DMS53 treated with DMSO at 0.1 percent for 48 hours (cell line): ENCODE measurements around the gene MTHFSD.

ENCODE experiments used
- DNase-seq: peaks from one replicate; lab custom pipeline; 2025; ENCODE audit not compliant: unreplicated experiment; lab: John Stamatoyannopoulos, UW

Gene MTHFSD

DNA sequence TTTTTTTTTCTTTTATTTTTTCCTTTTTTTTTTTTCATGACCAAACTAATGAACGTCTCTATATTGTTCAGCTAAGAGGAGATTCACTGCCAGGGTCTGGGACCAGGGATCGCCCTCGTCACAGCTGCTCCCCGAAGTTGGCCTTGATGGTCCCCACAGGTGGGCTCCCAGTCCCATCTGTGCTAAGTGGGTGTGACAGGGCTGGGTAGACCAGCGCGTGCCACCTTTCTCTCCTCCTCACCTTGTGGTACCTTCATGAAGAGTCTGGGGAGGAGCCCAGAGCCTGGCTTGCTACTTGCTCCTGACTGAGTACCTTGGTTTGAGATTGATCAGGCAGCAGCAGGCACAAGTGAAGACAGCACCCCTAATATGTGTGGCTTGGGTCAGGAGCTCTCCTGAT lies 51.2 kb downstream of the MTHFSD start:
- no peak for DNase-seq

DNA sequence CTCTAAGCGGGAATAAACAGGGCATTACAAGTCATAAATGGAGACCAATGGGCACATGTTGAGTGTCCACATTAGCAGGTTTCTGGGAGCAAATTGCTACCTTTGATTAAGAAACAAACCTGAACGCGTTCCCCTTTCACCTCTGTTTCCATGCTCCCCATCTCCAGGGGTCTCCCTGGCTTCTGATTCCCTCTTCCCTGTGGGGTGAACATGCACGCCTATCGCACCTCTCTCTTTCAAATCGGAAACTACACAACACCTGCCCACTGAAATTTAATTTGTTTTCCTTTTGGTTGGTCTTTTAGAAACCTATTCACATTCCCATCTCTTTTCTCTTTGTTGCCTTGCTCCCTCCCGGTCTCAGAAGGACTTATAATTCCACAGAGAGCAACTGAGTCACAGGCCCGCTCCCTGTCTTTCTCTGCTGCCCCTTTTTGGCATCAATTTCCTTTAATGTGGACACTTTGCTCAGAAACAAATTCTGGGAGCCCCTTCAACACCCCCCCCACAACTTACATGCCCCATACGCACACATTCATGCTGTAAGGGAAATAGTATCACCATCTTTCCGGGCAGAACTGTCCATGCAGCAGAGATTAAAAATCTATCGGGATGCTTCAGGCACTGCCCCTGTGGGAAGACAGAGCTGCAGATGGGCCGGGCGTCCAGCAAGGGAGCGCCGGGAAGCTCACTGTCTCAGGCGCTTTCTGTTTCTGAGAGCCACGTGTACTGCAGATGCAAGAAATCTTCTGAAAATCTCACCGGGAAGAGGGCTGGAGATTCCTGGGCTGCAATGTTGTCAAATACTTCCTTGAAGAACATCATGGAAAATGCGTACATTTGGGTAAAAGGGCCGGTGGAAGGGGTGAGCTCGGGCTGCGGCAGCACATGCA lies 51.9 kb downstream of the MTHFSD start:
- DNase-seq: no peak

DNA sequence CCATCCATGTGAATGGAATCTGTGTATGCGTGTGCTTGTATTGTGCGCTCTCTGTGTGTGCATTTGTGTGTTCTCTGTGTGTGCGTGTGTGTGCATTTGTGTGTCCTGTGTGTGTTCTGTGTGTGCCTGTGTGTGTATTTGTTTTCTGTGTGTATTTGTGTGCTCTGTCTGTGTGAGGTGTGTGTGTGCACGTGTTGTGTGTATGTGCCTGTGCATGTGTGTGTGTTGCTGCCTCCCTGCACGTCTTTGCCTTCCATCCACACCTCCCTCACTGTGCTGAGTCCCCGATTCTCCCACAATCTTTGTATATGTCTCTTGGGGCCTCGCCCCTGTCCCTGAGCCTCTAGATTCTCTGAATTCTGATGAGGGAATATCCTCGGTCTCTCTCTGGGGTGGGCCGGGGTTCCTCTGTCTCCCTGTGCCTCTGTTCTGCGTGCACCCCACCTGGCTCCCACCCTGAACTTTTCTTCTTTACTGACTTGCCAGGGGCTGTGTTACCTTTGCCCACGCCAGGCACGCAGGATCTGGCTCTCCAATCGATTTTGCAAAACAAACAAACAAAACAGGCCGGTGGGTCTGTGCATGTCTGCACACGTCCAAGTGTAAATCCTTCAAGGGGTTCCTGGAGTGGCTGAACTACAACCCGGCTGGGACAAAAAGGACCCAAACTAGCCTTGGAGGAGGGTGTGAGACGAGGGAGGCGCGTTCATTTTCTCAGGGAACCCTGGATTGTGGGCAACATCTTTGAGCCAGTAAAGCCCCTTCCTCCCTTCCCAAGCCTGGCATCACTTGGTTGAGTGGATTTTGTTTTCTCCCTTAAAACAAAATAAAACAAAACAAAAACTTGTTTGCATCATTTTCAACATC lies 52.8 kb downstream of the MTHFSD start:
- DNase-seq: no peak

DNA sequence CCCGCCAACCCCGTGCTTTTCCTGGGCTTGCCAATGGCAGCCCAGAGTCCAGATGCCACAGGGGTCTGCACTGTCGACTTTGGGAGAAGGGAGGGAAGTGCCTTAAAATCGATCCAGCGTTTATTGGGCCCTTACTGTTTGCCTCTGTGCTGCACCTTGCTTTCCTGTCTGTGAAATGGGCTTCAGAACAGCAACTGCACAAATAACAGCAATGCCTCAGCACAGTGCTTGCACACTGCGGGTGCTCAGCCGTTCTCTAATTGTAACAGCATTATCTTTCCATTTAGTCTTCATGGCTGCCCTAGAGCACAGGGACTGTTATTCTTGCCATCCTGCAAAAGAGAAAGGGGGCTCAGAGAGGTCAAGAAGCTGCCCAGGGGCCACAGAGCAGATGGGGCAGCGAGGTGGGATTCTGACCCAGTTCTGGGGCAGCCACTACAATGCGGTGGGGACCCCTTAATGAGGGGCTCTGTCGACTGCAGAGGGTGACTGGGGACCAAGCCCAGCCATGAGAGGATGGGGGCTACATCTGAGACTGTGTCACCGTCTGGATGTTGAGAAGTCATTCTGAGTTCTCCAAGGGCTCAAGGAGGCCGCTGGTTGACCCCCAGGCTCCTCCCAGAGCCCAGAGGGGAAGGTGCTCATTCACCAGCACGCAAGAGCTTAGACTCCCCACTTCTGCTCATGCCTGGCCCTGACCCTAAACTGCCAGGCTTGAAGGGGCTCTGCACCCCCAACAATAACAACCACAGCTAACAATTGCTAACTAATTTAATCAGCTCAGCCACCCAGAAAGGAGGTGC lies 54.1 kb downstream of the MTHFSD start:
- DNase-seq: no peak

DNA sequence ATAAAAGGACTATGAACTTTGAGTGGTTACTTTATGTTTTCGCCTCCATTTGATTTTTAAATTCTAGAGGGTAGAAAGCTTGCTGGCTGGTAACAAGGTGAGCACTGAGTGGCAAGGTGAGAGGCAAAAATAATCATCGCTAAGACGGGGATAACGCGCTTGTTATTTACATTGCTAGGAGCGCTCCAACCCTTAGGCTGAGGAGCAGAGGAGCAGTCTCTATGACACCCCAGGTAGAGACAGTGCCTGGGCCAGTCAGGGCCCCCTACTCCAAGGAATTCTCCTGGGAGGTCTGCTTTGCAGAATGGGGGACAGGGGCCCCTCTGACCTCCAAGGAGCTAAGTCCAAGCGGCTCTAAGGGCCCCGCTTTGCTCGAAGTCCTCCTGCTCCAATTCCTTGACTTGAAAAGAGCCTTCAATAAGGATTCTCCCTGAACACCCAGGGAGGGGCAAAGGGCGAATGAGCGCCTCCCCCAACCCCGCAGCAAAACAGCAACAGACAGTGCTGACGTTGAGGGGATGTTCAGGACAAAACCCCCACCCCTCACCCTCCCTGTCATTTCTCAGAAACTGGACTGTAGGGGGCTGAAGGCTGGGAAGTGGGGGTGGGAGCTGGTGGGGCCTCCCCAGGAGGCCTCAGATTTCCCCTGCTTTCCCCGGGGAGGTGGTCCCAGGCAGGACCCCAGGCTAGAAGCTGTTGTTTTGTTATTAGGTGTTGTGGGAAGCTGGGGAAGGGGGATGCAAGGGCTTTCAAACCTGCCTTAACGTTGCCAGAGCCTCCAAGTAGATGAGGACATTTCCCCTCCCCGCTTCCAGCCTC lies 54.9 kb downstream of the MTHFSD start:
- no peak for DNase-seq

DNA sequence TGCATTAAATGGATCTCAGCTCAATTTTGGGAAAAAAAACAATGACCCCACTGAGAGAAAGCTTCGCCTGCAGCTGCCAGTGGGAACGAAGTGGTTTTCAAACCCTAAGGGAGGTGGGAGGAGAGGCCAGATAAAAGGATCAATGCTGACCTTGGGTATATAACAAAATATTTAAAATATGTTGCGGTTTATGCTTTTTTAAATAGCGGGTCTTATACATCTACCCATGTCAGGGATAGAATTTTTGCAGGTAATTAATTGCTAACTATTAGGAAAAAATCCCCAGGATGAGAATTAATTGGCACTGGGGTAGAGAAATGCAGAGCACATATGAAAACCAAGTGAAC lies 55.6 kb downstream of the MTHFSD start:
- no peak for DNase-seq

DNA sequence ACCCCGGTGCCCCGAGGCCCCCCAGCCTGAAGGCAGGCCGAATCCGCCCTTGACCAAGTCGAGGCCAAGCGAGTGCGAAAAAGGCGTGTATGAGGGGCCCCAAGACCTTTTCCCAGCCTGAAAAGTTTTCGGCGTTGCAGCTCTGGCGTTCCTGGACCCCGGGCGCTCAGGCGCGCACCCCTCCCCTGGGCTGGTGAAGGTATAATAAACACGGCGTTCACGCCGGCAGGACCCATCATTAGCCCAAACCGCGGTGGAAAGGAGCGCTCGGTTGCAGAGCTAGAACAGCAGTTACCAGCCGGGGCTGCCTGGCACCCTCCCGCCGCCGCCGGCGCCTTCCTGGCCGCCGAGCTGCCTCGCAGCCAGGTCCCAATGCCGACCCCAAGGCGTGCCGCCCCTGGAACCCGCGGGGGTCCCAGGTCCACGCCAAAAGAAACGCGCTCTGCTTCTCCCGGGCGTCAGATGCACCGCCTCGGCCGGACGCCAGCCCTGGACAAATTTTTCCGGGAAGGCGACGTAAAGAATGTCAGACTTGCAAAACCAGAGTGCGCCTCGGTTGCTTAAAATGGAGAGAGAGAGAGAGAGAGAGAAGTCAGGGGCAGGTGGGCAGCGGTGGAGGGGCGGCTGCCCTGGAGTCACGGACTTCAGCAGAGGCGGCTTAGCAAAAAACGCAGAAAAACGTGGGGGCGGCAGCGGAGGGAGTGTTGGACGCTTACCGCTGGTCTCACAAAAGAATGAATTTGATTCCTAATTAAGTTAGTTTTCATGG lies 56.2 kb downstream of the MTHFSD start:
- DNase-seq: no peak

DNA sequence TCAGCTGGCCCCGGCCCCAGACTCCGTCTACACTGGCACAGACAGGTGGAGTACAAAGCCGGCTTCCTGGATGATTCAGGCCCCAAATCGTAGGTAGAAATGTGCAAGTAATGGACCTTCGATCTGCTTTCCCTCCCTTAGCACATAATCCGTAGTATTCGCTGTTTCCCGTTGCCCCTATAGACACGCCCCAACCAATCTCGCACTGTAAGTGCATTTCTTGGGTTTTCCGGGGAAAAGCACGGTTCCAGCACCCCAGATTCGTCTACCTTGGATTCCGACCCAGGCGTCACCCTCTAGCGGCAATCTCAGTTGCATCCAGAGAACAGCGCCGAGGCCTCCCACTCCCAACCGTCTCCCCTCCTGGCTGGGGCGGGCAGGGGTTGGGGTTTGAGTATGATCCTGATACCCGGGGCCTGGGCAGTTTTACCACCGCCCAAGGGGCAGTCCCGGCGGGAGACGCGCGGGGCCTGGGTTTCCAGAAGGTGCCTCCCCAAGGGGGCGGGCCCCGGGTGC lies 56.8 kb downstream of the MTHFSD start:
- no peak for DNase-seq

DNA sequence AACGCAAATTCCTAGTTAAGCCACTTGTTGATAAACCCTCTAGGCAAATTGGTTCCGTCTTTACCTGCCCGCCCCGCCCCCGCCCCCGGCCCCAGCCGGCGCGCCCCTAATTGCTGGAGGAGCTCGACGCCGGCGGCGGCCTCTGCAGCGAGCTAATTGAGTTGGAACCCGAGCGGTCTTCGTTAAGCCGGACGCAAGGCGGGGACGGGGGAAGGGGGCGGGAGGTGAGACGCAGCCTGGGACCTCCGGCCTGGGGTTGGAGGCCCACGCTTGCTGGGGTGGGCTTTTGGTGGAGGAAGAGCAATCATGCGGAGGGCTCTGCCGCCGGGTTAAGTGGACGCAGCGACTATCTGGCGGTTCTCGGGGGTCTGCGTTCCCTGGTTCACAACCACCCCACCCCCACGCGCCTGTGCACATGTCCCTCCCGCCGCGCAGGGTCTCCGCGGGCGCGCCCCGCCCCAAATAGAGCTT lies 57.4 kb downstream of the MTHFSD start:
- DNase-seq: no peak

DNA sequence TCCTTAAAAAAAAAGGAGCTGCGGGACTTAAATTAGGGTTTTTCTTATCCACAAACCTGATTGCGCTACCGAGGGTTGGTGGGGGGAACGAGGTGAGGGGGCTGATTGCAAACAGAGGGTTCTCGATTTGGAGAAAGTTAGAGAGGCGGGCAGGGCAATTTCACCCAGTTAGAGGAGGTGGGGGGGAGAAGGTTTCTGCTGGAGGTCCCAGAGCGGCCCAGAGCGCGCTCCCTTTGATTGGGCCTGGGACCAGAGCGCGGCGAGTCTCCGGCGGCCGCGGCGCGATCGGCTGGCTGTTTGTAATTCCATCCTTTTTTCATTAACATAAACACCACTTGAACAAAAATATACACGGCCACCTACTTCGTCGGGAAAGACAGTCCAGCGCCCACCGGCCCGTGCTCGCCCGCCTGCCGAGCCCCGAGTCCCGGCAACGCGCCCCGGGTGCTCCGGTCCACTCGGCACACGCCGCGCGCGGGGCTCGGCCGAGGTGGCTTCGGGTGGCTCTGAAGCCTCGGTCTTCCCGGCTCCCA lies 58.0 kb downstream of the MTHFSD start:
- no peak for DNase-seq

DNA sequence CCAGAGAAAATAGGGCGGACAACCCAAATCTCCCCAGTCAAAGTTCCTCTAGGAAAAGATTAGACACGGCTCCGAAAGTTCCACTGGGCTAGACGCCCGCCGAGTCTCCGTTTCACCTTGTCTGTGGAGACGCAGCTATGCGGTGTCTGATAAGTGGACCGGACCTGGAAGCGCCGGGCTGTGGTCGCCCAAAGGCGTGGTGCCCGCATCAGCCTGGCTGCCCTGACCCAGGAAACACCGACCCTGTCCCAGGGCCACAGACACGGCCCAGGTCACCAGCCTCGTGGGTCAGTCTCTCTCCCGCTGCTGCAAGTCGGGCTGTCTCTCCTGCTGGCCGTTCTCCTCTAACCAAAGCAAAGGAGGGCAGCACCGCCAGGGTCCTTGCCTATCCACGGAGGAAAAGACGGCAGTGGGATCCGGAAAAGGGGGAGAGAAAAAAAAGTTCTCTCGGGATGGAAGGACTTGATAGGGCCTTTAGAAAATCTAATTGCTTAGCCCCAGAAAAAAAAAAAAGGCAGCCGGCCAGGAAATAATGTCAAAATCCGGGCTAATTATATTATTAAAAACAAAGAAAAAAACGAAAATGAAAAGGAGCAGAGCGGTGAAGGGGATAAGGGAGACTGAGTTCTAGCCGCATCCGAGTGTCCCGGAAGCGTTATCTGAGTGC lies 58.6 kb downstream of the MTHFSD start:
- DNase-seq: no peak

DNA sequence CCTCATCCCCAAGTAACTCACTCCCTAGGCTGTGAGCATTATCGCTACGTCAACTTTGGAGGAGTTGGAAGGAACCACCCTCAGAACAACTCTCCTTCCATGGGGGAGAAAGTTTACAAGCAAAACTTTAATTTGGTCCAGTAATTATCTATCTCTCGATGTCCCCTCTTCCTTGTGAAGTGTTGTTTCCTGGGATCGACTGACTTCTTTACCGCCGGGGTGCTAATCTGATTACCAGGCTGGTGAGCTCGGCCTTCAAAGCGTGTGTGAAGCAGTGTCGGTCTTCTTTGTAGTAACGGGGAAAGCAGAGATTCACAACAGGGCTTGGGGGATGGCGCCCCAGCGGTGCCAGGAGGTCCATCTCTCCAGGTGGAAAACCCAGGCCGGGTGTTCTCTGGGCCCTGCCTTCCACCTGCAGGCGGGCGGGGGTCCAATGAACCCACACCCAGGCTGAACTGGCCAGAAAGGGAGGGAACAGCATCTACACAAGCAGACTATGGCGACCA lies 59.2 kb downstream of the MTHFSD start:
- DNase-seq: no peak

DNA sequence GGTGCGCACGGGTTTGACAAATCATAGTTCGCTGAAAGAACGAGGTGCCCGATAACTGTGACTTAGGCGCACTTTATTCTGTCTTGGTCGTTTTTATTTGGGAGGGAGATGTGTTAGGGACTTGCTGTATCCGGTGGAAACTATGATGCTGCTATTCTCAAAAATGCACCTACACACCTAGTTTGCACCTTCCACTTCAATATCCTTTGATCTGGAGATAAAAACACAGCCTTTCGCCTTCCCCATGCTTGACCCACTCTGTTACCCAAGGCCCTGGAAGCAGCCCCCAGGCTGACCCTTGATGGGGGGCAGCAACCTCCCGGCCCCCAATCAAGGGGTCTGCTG lies 59.7 kb downstream of the MTHFSD start:
- DNase-seq: no peak

DNA sequence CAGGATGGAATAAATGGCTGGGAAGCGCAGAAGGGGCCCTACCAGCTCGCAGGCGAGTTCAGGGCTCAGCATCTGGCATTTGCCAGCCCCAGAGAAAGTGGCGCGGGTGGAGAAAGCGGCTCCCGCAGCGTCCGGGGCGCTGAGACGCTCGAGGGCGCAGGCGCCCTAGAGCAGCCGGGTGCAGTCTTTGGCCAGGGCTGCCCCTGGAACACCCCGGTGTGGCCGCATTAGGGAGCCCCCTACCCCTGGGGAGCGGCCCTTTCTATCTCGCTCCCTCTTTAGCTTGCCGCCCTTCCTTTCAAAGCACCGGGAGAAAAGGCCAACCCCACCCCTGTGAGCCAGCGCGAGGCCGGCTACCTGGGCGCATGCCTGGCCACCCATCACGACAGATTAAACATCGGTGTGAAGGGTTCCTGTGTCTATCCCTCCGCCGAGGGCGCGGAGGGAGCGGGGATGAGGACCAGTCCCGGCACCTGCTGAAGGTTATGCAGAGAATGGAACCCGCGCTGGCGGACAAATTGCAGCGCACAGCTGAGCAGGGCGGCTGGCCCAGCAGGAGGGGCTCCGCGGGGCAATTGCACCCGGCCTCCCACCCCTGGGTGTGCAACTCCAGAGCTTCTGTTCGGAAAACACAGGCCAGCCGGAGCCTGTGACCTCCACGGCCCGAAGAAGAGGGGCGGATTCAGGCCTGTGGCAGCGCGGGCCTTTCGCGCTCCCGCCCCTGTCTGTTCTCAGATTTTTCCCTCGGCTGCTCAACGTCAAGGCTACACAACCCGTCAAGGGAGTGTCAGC lies 60.3 kb downstream of the MTHFSD start:
- no peak for DNase-seq

DNA sequence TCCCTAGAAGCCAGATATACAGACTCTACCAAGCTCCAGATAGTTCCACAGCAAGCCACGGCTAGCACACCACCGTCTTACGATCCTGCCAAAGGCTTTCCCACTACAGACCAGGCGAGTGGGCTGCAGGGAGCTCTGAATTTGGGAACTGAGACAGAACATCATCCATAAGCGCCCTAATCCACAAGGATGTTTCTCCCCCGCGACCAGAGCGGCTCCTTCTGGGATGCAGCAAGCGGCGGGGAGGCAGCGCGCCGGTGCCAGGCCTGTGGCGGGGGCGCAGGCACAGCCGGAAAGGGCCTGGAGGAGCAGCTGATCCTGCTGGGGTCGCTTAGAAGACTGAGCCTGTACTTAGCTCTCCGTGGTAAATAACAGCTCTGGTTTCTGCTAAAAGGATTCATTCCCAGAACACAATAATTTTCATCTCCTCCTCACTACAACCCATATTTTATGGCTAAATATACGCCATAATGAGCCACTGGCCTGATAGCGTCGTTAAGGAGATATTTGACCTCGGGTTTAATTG lies 60.9 kb downstream of the MTHFSD start:
- DNase-seq: no peak

DNA sequence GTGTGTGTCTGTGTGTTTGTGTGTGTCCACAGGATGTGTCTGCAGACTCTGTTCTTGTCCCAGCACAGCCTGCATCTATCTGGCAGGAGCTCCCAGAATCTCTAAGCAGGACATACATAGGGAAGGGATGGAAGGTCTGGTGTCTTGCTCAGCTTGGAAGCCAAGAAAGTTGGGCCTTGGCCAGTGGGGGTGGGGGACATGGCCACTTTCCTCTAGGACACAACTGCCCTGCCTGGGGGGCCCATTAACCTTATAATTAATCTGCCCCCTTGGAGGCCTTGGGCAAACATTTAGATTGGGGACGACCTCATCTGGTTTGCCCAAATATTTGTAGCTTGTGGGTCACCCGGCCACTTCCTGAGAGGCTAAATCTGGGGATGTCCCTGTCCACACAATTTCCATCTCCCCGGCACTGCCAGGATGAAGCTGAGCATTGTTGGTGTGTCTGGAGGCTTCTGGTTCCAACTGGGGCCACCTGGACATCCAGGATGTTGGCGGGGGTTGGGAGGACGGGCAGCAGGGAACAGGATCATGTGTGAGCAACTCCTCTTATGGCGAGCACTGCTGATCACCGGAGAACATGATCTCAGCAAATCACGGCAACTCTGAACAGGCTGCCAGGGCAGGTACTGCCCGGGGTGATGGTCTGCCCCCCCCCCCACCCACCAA lies 61.9 kb downstream of the MTHFSD start:
- no peak for DNase-seq
